GM03348 (cell line): Measurements from ENCODE around the gene ANKAR.
"Not testable (repeated sequence)": the region's sequence is repeated elsewhere in the genome, so short reads cannot be mapped to it uniquely, and the experiment has no call there.

Experiments
- DNase-seq: peaks from one replicate; pipeline ENCODE4 v3.0.0; 2012; ENCODE audit warnings: low spot score

Gene ANKAR

GRCh38 chr2:189660803-189661147 is 13.7 kb upstream of the ANKAR start:
- DNase-seq = no peak

- peak; percentile 99 for DNase-seq
Observed at GRCh38 chr2:189661148-189661956, 13.1 kb upstream of the ANKAR start, which contains the start of gene ASNSD1. TSS of gene ASNSD1 (plus strand) at chr2:189661459. CDS start at chr2:189666133, 4,674 bp downstream.

- DNase-seq = no peak
Observed at GRCh38 chr2:189661957-189662321, 12.5 kb upstream of the ANKAR start.

GRCh38 chr2:189662669-189663226 is 11.7 kb upstream of the ANKAR start:
- no peak for DNase-seq

- DNase-seq = not testable (repeated sequence)
Observed at GRCh38 chr2:189663319-189663718, 11.2 kb upstream of the ANKAR start.

- DNase-seq = no peak
Observed at GRCh38 chr2:189669913-189670312, 4.6 kb upstream of the ANKAR start.

- no peak for DNase-seq
Observed at GRCh38 chr2:189673661-189674373, 653 bp upstream of the ANKAR start.

- DNase-seq = peak; percentile 13
Observed at GRCh38 chr2:189676471-189676870, 2.0 kb downstream of the ANKAR start.

GRCh38 chr2:189679226-189679625 is 4.8 kb downstream of the ANKAR start:
- DNase-seq = no peak

- no peak for DNase-seq
Observed at GRCh38 chr2:189681203-189681602, 6.7 kb downstream of the ANKAR start.

- no peak for DNase-seq
Observed at GRCh38 chr2:189681903-189682302, 7.4 kb downstream of the ANKAR start.

- no peak for DNase-seq
Observed at GRCh38 chr2:189683348-189683747, 8.9 kb downstream of the ANKAR start.

- no peak for DNase-seq
Observed at GRCh38 chr2:189684811-189685210, 10.3 kb downstream of the ANKAR start.

- DNase-seq = peak; percentile 31
Observed at GRCh38 chr2:189685540-189686229, 11.2 kb downstream of the ANKAR start.

GRCh38 chr2:189687796-189688195 is 13.3 kb downstream of the ANKAR start:
- not testable (repeated sequence) for DNase-seq

GRCh38 chr2:189696223-189696622 is 21.8 kb downstream of the ANKAR start:
- DNase-seq = no peak

- peak; percentile 40 for DNase-seq
Observed at GRCh38 chr2:189698020-189698887, 23.8 kb downstream of the ANKAR start.

- DNase-seq = no peak
Observed at GRCh38 chr2:189700681-189701080, 26.2 kb downstream of the ANKAR start.

- no peak for DNase-seq
Observed at GRCh38 chr2:189702071-189702470, 27.6 kb downstream of the ANKAR start.

GRCh38 chr2:189709501-189710221 is 35.2 kb downstream of the ANKAR start:
- no peak for DNase-seq

GRCh38 chr2:189717593-189717992 is 43.1 kb downstream of the ANKAR start:
- DNase-seq = not testable (repeated sequence)
